Measurements from ENCODE around the gene LRRC14B. TPM values are rescaled to one million over a fixed set of nuclear protein-coding genes. Genes with fewer than 3 reads are reported as not detected.

The LRRC14B gene
- total RNA-seq, 2 donors from 2014 or later = not detected

- no peak overlapping the region for H3K9ac ChIP-seq (ENCODE audit: extremely low read depth, low read length, poor library complexity, severe bottlenecking)
- H3K4me1 Mint-ChIP-seq = no peaks in the 10 kb centered on the region
- H3K9me3 ChIP-seq (ENCODE audit: control insufficient read depth, low read length) = peaks cover 15% of the 10 kb centered on the region
- no peak overlapping the region for H3K27ac Mint-ChIP-seq
- 90 to 100% methylated on average over 1 of the region's 1 CpG for WGBS, 2 experiments (ENCODE audit: insufficient coverage in 1 of 2, insufficient read length in 1 of 2)
- H3K36me3 ChIP-seq (ENCODE audit: control insufficient read depth, insufficient read depth, low read length) = peaks cover 6% of the 10 kb centered on the region
- H3K27me3 Mint-ChIP-seq (ENCODE audit: insufficient read depth) = no peaks in the 10 kb centered on the region
- no peaks in the 10 kb centered on the region for H3K27me3 ChIP-seq (ENCODE audit: control insufficient read depth, insufficient read depth, low read length, poor library complexity, severe bottlenecking)
- H3K9me3 Mint-ChIP-seq = peaks cover 30% of the 10 kb centered on the region
- peaks cover 54% of the 10 kb centered on the region for H3K36me3 Mint-ChIP-seq (ENCODE audit: low read depth)
- no peak overlapping the region for H3K4me3 Mint-ChIP-seq
- H3K27ac ChIP-seq (ENCODE audit: low read depth, low read length) = no peak overlapping the region
- no peak for DNase-seq
- no peaks in the 10 kb centered on the region for H3K4me1 ChIP-seq (ENCODE audit: control insufficient read depth, insufficient read depth, low read length)
- TF ChIP-seq, protein P1, sequence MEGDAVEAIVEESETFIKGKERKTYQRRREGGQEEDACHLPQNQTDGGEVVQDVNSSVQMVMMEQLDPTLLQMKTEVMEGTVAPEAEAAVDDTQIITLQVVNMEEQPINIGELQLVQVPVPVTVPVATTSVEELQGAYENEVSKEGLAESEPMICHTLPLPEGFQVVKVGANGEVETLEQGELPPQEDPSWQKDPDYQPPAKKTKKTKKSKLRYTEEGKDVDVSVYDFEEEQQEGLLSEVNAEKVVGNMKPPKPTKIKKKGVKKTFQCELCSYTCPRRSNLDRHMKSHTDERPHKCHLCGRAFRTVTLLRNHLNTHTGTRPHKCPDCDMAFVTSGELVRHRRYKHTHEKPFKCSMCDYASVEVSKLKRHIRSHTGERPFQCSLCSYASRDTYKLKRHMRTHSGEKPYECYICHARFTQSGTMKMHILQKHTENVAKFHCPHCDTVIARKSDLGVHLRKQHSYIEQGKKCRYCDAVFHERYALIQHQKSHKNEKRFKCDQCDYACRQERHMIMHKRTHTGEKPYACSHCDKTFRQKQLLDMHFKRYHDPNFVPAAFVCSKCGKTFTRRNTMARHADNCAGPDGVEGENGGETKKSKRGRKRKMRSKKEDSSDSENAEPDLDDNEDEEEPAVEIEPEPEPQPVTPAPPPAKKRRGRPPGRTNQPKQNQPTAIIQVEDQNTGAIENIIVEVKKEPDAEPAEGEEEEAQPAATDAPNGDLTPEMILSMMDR (conservative IDR thresholded peaks at IDR 0.05) = no peak
- H3K4me3 ChIP-seq (ENCODE audit: low read length) = no peak overlapping the region
These were observed 43.5 kb upstream of the LRRC14B start for GRCh38 chr5:147751-148150.

- peaks cover 30% of the 10 kb centered on the region for H3K9me3 Mint-ChIP-seq
- H3K27ac Mint-ChIP-seq = no peak overlapping the region
- no peak overlapping the region for H3K4me3 ChIP-seq (ENCODE audit: low read length)
- 92 to 100% methylated on average over 3 to 6 of the region's 6 CpGs for WGBS, 2 experiments (ENCODE audit: insufficient coverage in 1 of 2, insufficient read length in 1 of 2)
- peaks cover 15% of the 10 kb centered on the region for H3K9me3 ChIP-seq (ENCODE audit: control insufficient read depth, low read length)
- H3K27me3 ChIP-seq (ENCODE audit: control insufficient read depth, insufficient read depth, low read length, poor library complexity, severe bottlenecking) = no peaks in the 10 kb centered on the region
- no peaks in the 10 kb centered on the region for H3K4me1 Mint-ChIP-seq
- TF ChIP-seq, protein P1 (conservative IDR thresholded peaks at IDR 0.05) = no peak
- no peak overlapping the region for H3K27ac ChIP-seq (ENCODE audit: low read depth, low read length)
- H3K4me1 ChIP-seq (ENCODE audit: control insufficient read depth, insufficient read depth, low read length) = no peaks in the 10 kb centered on the region
- DNase-seq = no peak
- H3K4me3 Mint-ChIP-seq = no peak overlapping the region
- H3K36me3 ChIP-seq (ENCODE audit: control insufficient read depth, insufficient read depth, low read length) = peaks cover 6% of the 10 kb centered on the region
- peaks cover 46% of the 10 kb centered on the region for H3K36me3 Mint-ChIP-seq (ENCODE audit: low read depth)
- H3K27me3 Mint-ChIP-seq (ENCODE audit: insufficient read depth) = no peaks in the 10 kb centered on the region
- H3K9ac ChIP-seq (ENCODE audit: extremely low read depth, low read length, poor library complexity, severe bottlenecking) = no peak overlapping the region
These were observed 41.4 kb upstream of the LRRC14B start for GRCh38 chr5:149745-150485.

DNA sequence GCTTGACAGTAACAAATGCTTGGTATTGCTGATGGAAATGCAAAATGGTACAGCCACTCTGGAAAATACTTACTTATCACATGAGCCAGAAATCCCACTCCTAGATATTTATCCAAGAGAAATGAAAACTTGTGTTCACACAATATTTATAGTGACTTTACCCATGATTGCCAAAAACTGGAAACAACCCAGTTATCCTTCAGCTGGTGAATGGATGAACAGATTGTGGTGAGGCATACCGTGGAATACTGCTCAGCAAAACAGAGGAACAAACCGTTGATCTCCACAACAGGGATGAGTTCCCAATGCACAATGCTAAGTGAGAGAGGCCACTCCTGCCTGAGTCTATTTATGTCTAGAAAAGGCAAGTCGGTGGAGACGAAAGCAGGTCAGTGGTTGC, 40.5 kb upstream of the LRRC14B start:
- 91 to 93% methylated on average over 2 to 4 of the region's 4 CpGs for WGBS, 2 experiments (ENCODE audit: insufficient coverage in 1 of 2, insufficient read length in 1 of 2)

More for the DNA sequence above, 40.5 kb upstream of the LRRC14B start:
- no peaks in the 10 kb centered on the region for H3K4me1 Mint-ChIP-seq
- TF ChIP-seq, protein P1 (conservative IDR thresholded peaks at IDR 0.05) = no peak
- H3K27ac Mint-ChIP-seq = no peak overlapping the region
- Histone ChIP-seq H3K9me3 (ENCODE audit: control insufficient read depth, low read length) (peaks cover 15% of the 10 kb centered on the region), H3K27me3 (ENCODE audit: control insufficient read depth, insufficient read depth, low read length, poor library complexity, severe bottlenecking) (no peaks in the 10 kb centered on the region), H3K4me1 (ENCODE audit: control insufficient read depth, insufficient read depth, low read length) (no peaks in the 10 kb centered on the region), H3K27ac (ENCODE audit: low read depth, low read length) (no peak overlapping the region), H3K36me3 (ENCODE audit: control insufficient read depth, insufficient read depth, low read length) (peaks cover 6% of the 10 kb centered on the region), H3K9ac (ENCODE audit: extremely low read depth, low read length, poor library complexity, severe bottlenecking) (no peak overlapping the region), H3K4me3 (ENCODE audit: low read length) (no peak overlapping the region)
- H3K27me3 Mint-ChIP-seq (ENCODE audit: insufficient read depth) = no peaks in the 10 kb centered on the region
- no peak for DNase-seq
- no peak overlapping the region for H3K4me3 Mint-ChIP-seq
- peaks cover 47% of the 10 kb centered on the region for H3K36me3 Mint-ChIP-seq (ENCODE audit: low read depth)
- peaks cover 26% of the 10 kb centered on the region for H3K9me3 Mint-ChIP-seq
